Mesenchymal stem cell (in vitro differentiated cells and primary cell): ENCODE measurements around the gene CCNC. TPM values are rescaled to one million over a fixed set of nuclear protein-coding genes. Genes with fewer than 3 reads are reported as not detected.
A peak's percentile ranks its signal among the peaks of the same experiment; 100 is the strongest.

Experiments
- DNase-seq: peaks from one replicate; pipeline ENCODE4 v3.0.0-alpha.2; 2013
- H2AFZ ChIP-seq: one replicate; pipeline ENCODE4 v1.6.1; 2013; ENCODE audit warnings: low read depth, mild to moderate bottlenecking, control low read depth, inconsistent platforms, low read length, moderate library complexity
- H2AK5ac ChIP-seq: 2 replicates; pipeline ENCODE4 v1.6.1; 2013; ENCODE audit warnings: low read length, moderate library complexity, mild to moderate bottlenecking, inconsistent platforms; ENCODE audit not compliant: severe bottlenecking
- H2BK120ac ChIP-seq: one replicate; pipeline ENCODE4 v1.6.1; 2013; ENCODE audit warnings: low read depth, mild to moderate bottlenecking, inconsistent platforms, low read length, moderate library complexity
- H2BK12ac ChIP-seq, 2 experiments: one replicate each; pipeline ENCODE4 v1.6.1; 2013; ENCODE audit warnings: inconsistent platforms in 2 of 2, low read length in 2 of 2, mild to moderate bottlenecking in 2 of 2, moderate library complexity in 2 of 2, control low read depth in 1 of 2
- H2BK15ac ChIP-seq: one replicate; pipeline ENCODE4 v1.6.1; 2013; ENCODE audit warnings: mild to moderate bottlenecking, low read depth, inconsistent platforms; ENCODE audit not compliant: poor library complexity, severe bottlenecking
- H2BK5ac ChIP-seq: 2 replicates; pipeline ENCODE4 v1.6.1; 2013; ENCODE audit warnings: low read depth, mild to moderate bottlenecking, low read length, control low read depth, inconsistent platforms; ENCODE audit not compliant: poor library complexity, severe bottlenecking
- H3K14ac ChIP-seq, 2 experiments: one replicate each; pipeline ENCODE4 v1.6.1; 2013; ENCODE audit warnings: inconsistent platforms in 2 of 2, low read length in 2 of 2, control low read depth in 1 of 2, mild to moderate bottlenecking in 1 of 2, moderate library complexity in 1 of 2
- H3K18ac ChIP-seq, 2 experiments: one replicate each; pipeline ENCODE4 v1.6.1; 2013; ENCODE audit warnings: inconsistent platforms in 2 of 2, low read length in 2 of 2, control low read depth in 1 of 2, low read depth in 1 of 2, mild to moderate bottlenecking in 1 of 2
- H3K23ac ChIP-seq, 2 experiments: one replicate each; pipeline ENCODE4 v1.6.1; 2013; ENCODE audit warnings: inconsistent platforms in 2 of 2, low read length in 2 of 2, mild to moderate bottlenecking in 2 of 2, moderate library complexity in 2 of 2, control low read depth in 1 of 2
- H3K27ac ChIP-seq: 2 replicates; pipeline ENCODE4 v1.5.1; 2013; ENCODE audit warnings: mild to moderate bottlenecking, moderate library complexity, low read length, control low read depth, inconsistent platforms; ENCODE audit not compliant: poor library complexity, severe bottlenecking
- H3K27me3 ChIP-seq, 2 experiments: 2 replicates each; pipeline versions ENCODE4 v1.6.1 to v1.7.0; 2013; ENCODE audit warnings: low read length in 2 of 2, mild to moderate bottlenecking in 2 of 2, moderate library complexity in 2 of 2, control low read depth in 1 of 2, inconsistent platforms in 1 of 2; ENCODE audit not compliant: control insufficient read depth in 1 of 2, insufficient read depth in 1 of 2
- H3K36me3 ChIP-seq, 2 experiments: 2 replicates each; pipeline versions ENCODE4 v1.6.1 to v1.7.0; 2013; ENCODE audit warnings: low read length in 2 of 2, control low read depth in 1 of 2, inconsistent platforms in 1 of 2, low read depth in 1 of 2, mild to moderate bottlenecking in 1 of 2; ENCODE audit not compliant: insufficient read depth in 2 of 2, control insufficient read depth in 1 of 2
- H3K4ac ChIP-seq, 2 experiments: one replicate each; pipeline ENCODE4 v1.6.1; 2013; ENCODE audit warnings: inconsistent platforms in 2 of 2, low read length in 2 of 2, mild to moderate bottlenecking in 2 of 2, moderate library complexity in 2 of 2, control low read depth in 1 of 2, low read depth in 1 of 2
- H3K4me1 ChIP-seq: 2 replicates; pipeline ENCODE4 v1.6.1; 2013; ENCODE audit warnings: low read depth, low read length, control low read depth; ENCODE audit not compliant: control insufficient read depth, insufficient read depth
- H3K4me2 ChIP-seq: 2 replicates; pipeline ENCODE4 v1.6.1; 2013; ENCODE audit warnings: low read length, mild to moderate bottlenecking, inconsistent platforms; ENCODE audit not compliant: poor library complexity, severe bottlenecking
- H3K4me3 ChIP-seq, 2 experiments: 2 replicates each; pipeline versions ENCODE4 v1.5.1 to v1.7.0; 2013; ENCODE audit warnings: low read length in 2 of 2, mild to moderate bottlenecking in 2 of 2, control low read depth in 1 of 2, low read depth in 1 of 2; ENCODE audit not compliant: insufficient read depth in 1 of 2
- H3K79me1 ChIP-seq: replicated peaks from 2 replicates; pipeline ENCODE4 v1.6.1; 2013; ENCODE audit warnings: mild to moderate bottlenecking, control low read depth, low read length, inconsistent platforms; ENCODE audit not compliant: poor library complexity, severe bottlenecking
- H3K9ac ChIP-seq: 2 replicates; pipeline ENCODE4 v1.7.0; 2013; ENCODE audit warnings: mild to moderate bottlenecking, low read length, moderate library complexity
- H3K9me3 ChIP-seq: 2 replicates; pipeline ENCODE4 v1.7.0; 2013; ENCODE audit warnings: mild to moderate bottlenecking, low read length; ENCODE audit not compliant: control insufficient read depth
- H4K8ac ChIP-seq: one replicate; pipeline ENCODE4 v1.6.1; 2013; ENCODE audit warnings: inconsistent platforms, mild to moderate bottlenecking, low read length, moderate library complexity
- H4K91ac ChIP-seq: one replicate; pipeline ENCODE4 v1.6.1; 2013; ENCODE audit warnings: mild to moderate bottlenecking, low read length, inconsistent platforms
- WGBS: methylation state at CpG from one replicate; pipeline ENCODE4 v1.1.7; 2013; ENCODE audit warnings: mixed read lengths; 5-methylcytosine and 5-hydroxymethylcytosine counted together
- small RNA-seq: library from polyadenylated mRNA; stranded (forward); fragments of <200 nt; extraction: miRNeasy Mini kit (QIAGEN cat#:217004); gene quantifications from one replicate; pipeline ENCODE3, GENCODE V24; 2013; ENCODE audit warnings: low read depth

CCNC gene

DNA sequence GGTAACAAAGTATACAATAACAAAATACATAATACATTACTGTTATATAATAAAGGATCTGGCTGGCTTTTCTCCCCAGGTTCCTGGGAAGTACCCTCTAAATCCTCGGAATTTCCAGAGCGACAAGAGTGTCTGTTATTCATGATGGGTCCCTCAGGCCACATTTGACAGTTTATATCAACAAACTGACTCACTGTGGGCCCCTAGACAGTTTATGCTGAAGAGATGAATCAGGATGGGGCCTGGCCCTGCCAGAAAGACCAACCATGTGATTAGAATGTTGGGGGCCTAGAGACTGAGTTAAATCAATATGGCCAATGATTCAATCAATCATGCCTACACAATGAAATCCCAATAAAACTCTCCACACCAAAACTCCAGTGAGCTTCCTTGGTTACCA lies 66.7 kb downstream of the CCNC start:
- H3K36me3 ChIP-seq: peaks cover 9 to 60% of the 10 kb centered on the region in 2 experiments
- H2BK12ac ChIP-seq: no peak overlapping the region
- no peak overlapping the region for H2BK5ac ChIP-seq
- peak; percentile 63 for DNase-seq
- WGBS: 5% methylated on average over 2 of the region's 2 CpGs
- no peaks in the 10 kb centered on the region for H3K27me3 ChIP-seq
- no peak overlapping the region for H2AFZ ChIP-seq
- no peak overlapping the region for H3K4me3 ChIP-seq
- no peak overlapping the region for H4K91ac ChIP-seq
- no peak overlapping the region for H2BK15ac ChIP-seq
- no peak overlapping the region for H3K18ac ChIP-seq
- H3K4me2 ChIP-seq: no peak overlapping the region
- no peak overlapping the region for H4K8ac ChIP-seq
- H3K23ac ChIP-seq: no peak overlapping the region
- H3K4ac ChIP-seq: no peak overlapping the region
- H3K9ac ChIP-seq: no peak overlapping the region
- no peaks in the 10 kb centered on the region for H3K4me1 ChIP-seq
- no peak overlapping the region for H3K27ac ChIP-seq
- peaks cover 11% of the 10 kb centered on the region for H3K79me1 ChIP-seq
- H3K14ac ChIP-seq: no peak overlapping the region
- H3K9me3 ChIP-seq: no peaks in the 10 kb centered on the region
- no peak overlapping the region for H2BK120ac ChIP-seq
- no peak overlapping the region for H2AK5ac ChIP-seq

DNA sequence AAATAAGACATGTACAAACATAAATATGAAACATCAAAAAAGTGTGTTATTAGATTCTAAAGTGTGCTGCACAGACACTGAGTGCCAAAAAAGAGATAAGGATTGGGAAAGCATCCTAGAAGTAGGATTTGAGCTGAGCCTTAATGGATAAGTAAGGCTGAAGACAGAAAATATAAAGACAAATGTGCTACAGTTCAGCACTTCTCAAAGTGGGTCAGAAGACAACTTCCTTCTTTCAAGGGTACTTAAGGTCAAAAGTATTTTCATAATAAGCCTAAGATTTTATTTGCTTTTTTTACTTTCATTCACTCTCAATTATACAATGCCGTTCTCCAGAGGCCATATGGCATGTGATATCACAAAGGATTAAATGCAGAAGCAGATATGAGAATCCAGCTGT lies 70.0 kb downstream of the CCNC start:
- no peaks in the 10 kb centered on the region for H3K27me3 ChIP-seq
- no peak overlapping the region for H3K4me2 ChIP-seq
- H3K9me3 ChIP-seq: no peaks in the 10 kb centered on the region
- no peak overlapping the region for H2BK5ac ChIP-seq
- H2BK120ac ChIP-seq: no peak overlapping the region
- WGBS: no CpG with 5 or more reads among the region's 1 CpG
- no peak overlapping the region for H2BK12ac ChIP-seq
- H3K36me3 ChIP-seq: peaks cover 9 to 49% of the 10 kb centered on the region in 2 experiments
- H2AK5ac ChIP-seq: no peak overlapping the region
- H4K8ac ChIP-seq: no peak overlapping the region
- no peak overlapping the region for H3K14ac ChIP-seq
- H3K4ac ChIP-seq: no peak overlapping the region
- H3K27ac ChIP-seq: no peak overlapping the region
- H3K79me1 ChIP-seq: peaks cover 5% of the 10 kb centered on the region
- H3K4me1 ChIP-seq: no peaks in the 10 kb centered on the region
- no peak overlapping the region for H2BK15ac ChIP-seq
- no peak overlapping the region for H3K18ac ChIP-seq
- no peak overlapping the region for H3K9ac ChIP-seq
- no peak overlapping the region for H2AFZ ChIP-seq
- no peak overlapping the region for H3K23ac ChIP-seq
- no peak overlapping the region for H4K91ac ChIP-seq
- no peak for DNase-seq
- H3K4me3 ChIP-seq: no peak overlapping the region

GRCh38 chr6:99495466-99495865 lies 73.0 kb downstream of the CCNC start:
- Histone ChIP-seq H3K23ac (no peak overlapping the region), H3K27ac (no peak overlapping the region), H3K9ac (no peak overlapping the region), H2BK12ac (no peak overlapping the region), H2AFZ (no peak overlapping the region), H3K36me3 (peaks cover 0 to 29% of the 10 kb centered on the region in 2 experiments), H3K4me1 (no peaks in the 10 kb centered on the region), H4K8ac (no peak overlapping the region), H3K9me3 (no peaks in the 10 kb centered on the region), H3K4me3 (no peak overlapping the region), H2BK5ac (no peak overlapping the region), H3K4me2 (no peak overlapping the region), H3K14ac (no peak overlapping the region), H2BK15ac (no peak overlapping the region), H3K79me1 (peaks cover 2% of the 10 kb centered on the region), H4K91ac (no peak overlapping the region), H3K4ac (no peak overlapping the region), H2BK120ac (no peak overlapping the region), H3K18ac (no peak overlapping the region), H2AK5ac (no peak overlapping the region), H3K27me3 (no peaks in the 10 kb centered on the region)
- no CpG with 5 or more reads among the region's 1 CpG for WGBS
- DNase-seq: no peak

Small RNA genes within 50 kb of the gene (small RNA-seq; reads per million reads assigned to genes)
- gene RF00019: not detected
